ENCODE measurements around the gene STAT2.

DNA sequence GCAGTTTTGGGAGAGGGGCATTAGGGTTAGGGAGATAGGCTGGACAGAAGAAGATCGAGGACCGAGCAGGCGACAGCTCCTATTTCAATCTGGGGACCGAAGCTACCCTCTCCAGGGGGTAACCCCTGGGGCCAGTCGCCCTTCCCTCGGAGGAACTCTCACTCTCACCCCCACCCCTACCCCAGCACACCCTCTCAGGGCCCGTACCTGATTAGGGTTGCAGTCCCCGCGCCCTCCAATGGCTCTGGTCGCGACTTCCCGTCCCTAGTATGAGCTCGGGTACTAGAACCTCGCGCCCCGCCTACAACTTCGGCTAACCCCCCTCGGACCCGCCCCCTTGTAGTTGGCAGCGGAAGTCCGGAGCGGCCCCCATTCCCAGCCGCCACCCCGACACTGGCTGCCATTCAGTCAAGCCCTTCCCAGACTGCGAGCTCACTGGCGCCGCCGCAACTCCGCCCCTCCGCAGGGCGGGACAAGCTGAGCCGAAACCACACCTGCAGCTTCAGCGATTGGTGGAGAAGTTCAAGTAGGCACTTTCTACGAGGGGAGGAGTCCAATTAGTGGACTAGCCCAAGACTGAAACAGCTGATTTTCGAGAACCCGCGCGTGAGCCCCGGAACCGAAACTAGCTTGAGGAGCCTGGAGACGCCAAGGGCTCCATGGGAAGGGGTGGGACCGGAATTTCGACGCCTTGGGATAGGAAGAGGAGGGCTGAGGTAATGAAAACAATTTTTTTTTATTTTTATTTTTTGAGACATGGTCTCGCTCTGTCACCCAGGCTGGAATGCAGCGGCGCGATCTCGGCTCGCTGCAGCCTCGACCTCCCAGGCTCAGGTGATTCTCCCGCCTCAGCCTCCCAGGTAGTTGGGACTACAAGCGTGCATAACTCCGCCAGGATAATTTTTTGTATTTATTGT lies at the start of gene STAT2:
- TF ChIP-seq, protein P1, sequence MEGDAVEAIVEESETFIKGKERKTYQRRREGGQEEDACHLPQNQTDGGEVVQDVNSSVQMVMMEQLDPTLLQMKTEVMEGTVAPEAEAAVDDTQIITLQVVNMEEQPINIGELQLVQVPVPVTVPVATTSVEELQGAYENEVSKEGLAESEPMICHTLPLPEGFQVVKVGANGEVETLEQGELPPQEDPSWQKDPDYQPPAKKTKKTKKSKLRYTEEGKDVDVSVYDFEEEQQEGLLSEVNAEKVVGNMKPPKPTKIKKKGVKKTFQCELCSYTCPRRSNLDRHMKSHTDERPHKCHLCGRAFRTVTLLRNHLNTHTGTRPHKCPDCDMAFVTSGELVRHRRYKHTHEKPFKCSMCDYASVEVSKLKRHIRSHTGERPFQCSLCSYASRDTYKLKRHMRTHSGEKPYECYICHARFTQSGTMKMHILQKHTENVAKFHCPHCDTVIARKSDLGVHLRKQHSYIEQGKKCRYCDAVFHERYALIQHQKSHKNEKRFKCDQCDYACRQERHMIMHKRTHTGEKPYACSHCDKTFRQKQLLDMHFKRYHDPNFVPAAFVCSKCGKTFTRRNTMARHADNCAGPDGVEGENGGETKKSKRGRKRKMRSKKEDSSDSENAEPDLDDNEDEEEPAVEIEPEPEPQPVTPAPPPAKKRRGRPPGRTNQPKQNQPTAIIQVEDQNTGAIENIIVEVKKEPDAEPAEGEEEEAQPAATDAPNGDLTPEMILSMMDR (conservative IDR thresholded peaks at IDR 0.05), result no peak
- no peak for TF ChIP-seq ZFX (IDR thresholded peaks at IDR 0.05)

All from C4-2B (cell line).